Transverse colon (tissue), 4 donors: ENCODE measurements around the gene PDIA5. TPM values are rescaled to one million over a fixed set of nuclear protein-coding genes. Genes with fewer than 3 reads are reported as not detected.

ENCODE experiments used
- DNase-seq: peaks from one replicate; pipeline ENCODE4 v3.0.0-alpha.2; 2019
- H3K27ac ChIP-seq, 4 donors: fragments of 200-600 bp; sonication (generic); 2 replicates each; pipeline ENCODE4 v1.5.1; 2016 to 2018; ENCODE audit warnings: inconsistent platforms in 4 of 4
- H3K27me3 ChIP-seq: fragments of 200-600 bp; sonication (generic); 2 replicates; pipeline ENCODE4 v1.5.1; 2017; ENCODE audit warnings: inconsistent platforms
- H3K36me3 ChIP-seq, 4 donors: fragments of 200-600 bp; sonication (generic); 2 replicates each; pipeline ENCODE4 v1.5.1; 2017 to 2019; ENCODE audit warnings: inconsistent platforms in 4 of 4
- H3K4me1 ChIP-seq, 4 donors: fragments of 200-600 bp; sonication (generic); 2 replicates each; pipeline ENCODE4 v1.5.1; 2017 to 2020; ENCODE audit warnings: inconsistent platforms in 4 of 4
- H3K4me3 ChIP-seq, 4 donors: fragments of 200-600 bp; sonication (generic); 1 replicate in 1 of 4; 2 replicates in 3 of 4; pipeline versions ENCODE4 v1.5.1 to v1.6.1; 2017 to 2019; ENCODE audit warnings: inconsistent platforms in 4 of 4
- H3K9me3 ChIP-seq, 2 donors: fragments of 200-600 bp; sonication (generic); 2 replicates each; pipeline ENCODE4 v1.5.1; 2017 to 2019; ENCODE audit warnings: inconsistent platforms in 2 of 2
- EP300 ChIP-seq: sonication (generic); formaldehyde crosslinking; IDR thresholded peaks from one replicate; pipeline ENCODE4 v1.6.1; 2017; ENCODE audit warnings: antibody characterized with exemption, low read depth
- POLR2A ChIP-seq: fragments of 450-650 bp; IDR thresholded peaks from one replicate; pipeline ENCODE4 v1.6.1; 2016; ENCODE audit warnings: antibody characterized with exemption, mild to moderate bottlenecking, moderate library complexity
- POLR2AphosphoS5 ChIP-seq, 3 donors: sonication (generic); formaldehyde crosslinking; IDR thresholded peaks; one replicate each; pipeline ENCODE4 v1.6.1; 2016; ENCODE audit warnings: antibody characterized with exemption in 3 of 3
- WGBS, 2 donors: methylation state at CpG; one replicate each; pipeline ENCODE4 v1.1.5; 2018; ENCODE audit warnings: low coverage in 1 of 2; 5-methylcytosine and 5-hydroxymethylcytosine counted together
- in situ Hi-C, 4 donors: fragments of 200-750 bp; cut with MboI; loops; one replicate each; pipeline versions ENCODE4 v1.15.0 to v1.15.1; 2017; ENCODE audit warnings: low sequenced_read_pairs in 3 of 4, low pct_ligation_motif_present in 1 of 4, low pct_unique_long_range_greater_than_20kb in 1 of 4
- intact Hi-C: fragments of 100-400 bp; cut with DNase I; formaldehyde crosslinking; loops from one replicate; pipeline ENCODE4 v1.15.1; 2023; ENCODE audit warnings: low total_unique reads
- total RNA-seq, 4 donors: library from RNA; depleted of rRNA; stranded (reverse); fragments of >200 nt; gene quantifications; one replicate each; pipeline ENCODE4 v1.1.0, GENCODE V29; 2016
- TF ChIP-seq, protein P1 (sequence below), 5 experiments: fragments of 200-600 bp in 3 of 5; fragments of 450-650 bp in 2 of 5; sonication (generic) in 3 of 5; IDR thresholded peaks; 1 replicate in 2 of 5; 2 replicates in 3 of 5; pipeline ENCODE4 v1.5.1; 2016 to 2017; ENCODE audit warnings: antibody characterized with exemption in 5 of 5, inconsistent platforms in 3 of 5, mild to moderate bottlenecking in 2 of 5, moderate library complexity in 1 of 5

The PDIA5 gene
- total RNA-seq, 4 donors from 2014 or later = 17.3 to 185 (median 65.1) TPM

DNA sequence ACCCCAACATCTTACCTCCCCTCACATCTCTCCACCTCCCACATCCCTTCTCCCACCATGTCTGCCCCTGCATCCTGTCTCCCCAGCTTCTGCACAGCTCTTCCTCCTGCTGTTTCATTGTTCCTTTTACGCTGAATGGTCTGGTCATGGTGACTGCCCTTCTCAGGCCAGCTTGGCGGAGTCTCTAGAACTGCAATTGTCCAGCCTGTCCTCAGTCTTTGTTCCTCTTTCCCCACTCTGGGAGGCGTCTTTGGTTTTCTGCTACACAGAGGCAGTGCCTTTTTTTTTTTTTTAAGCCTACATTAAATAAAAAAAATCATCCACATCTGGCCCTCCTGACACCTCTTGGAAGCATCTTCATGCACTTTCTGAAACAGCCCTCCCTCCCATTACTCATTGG, 85.9 kb downstream of the PDIA5 start:
- Histone ChIP-seq H3K27me3 (no peaks in the 10 kb centered on the region), H3K4me3 (no peak overlapping the region), H3K36me3 (peaks cover 0 to 14% (median 2%) of the 10 kb centered on the region in 4 donors), H3K9me3 (no peaks in the 10 kb centered on the region), H3K4me1 (no peaks in the 10 kb centered on the region), H3K27ac (no peak overlapping the region)
- TF ChIP-seq POLR2A = no peak
- TF ChIP-seq, protein P1, sequence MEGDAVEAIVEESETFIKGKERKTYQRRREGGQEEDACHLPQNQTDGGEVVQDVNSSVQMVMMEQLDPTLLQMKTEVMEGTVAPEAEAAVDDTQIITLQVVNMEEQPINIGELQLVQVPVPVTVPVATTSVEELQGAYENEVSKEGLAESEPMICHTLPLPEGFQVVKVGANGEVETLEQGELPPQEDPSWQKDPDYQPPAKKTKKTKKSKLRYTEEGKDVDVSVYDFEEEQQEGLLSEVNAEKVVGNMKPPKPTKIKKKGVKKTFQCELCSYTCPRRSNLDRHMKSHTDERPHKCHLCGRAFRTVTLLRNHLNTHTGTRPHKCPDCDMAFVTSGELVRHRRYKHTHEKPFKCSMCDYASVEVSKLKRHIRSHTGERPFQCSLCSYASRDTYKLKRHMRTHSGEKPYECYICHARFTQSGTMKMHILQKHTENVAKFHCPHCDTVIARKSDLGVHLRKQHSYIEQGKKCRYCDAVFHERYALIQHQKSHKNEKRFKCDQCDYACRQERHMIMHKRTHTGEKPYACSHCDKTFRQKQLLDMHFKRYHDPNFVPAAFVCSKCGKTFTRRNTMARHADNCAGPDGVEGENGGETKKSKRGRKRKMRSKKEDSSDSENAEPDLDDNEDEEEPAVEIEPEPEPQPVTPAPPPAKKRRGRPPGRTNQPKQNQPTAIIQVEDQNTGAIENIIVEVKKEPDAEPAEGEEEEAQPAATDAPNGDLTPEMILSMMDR (IDR thresholded peaks at IDR 0.05) = no peak
- no peak for TF ChIP-seq POLR2AphosphoS5 (IDR thresholded peaks at IDR 0.05)
- TF ChIP-seq EP300 = no peak
- 84 to 100% methylated on average over 2 to 3 of the region's 3 CpGs for WGBS, 2 donors
- in situ Hi-C loops = no loop called here
- intact Hi-C loops = no loop called here
- no peak for DNase-seq

DNA sequence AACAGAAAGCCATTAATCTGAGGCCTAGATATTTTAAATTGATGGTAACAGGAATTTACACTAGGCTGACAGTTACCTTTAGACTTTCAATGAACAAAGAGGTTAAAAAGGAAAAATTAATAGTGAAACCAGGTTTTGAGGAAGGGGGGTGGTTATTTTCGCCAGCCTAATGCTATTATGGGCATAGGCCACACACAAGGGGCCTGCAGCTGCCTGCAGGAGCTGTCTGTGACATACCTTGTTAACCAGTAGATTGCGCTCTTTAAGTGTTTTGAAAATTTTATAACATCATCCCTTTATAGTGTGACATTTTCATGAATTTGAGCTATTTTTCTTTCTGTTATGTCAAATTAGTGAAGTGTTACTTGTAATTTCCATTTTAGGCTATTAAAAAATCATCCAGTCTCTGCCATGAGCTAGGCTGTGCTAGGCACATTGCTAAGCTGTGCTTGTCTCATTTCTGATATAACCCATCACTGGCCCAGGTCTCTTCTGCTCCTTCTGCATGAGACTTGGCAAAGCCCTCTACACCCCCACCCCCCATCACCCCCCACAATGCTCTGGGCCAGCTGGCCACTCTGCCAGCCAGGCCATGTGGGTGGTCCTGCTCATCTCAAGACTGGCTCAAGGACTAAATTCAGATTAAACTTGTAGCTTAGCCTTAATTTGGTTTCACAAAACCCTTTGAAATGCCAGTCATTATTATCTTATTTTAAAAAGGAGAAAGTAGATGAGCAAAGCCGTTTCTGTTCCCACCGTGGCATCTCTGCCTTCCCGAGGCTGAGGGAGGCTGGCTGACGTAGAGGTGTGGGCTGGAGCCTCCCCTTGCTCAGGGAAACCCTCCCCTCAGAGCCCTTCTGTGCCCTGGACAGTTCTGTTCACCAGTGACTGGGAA, 86.5 kb downstream of the PDIA5 start:
- peaks cover 0 to 14% (median 0%) of the 10 kb centered on the region in 4 donors for H3K36me3 ChIP-seq
- no peak for DNase-seq
- in situ Hi-C loops = no loop called here
- intact Hi-C loops = no loop called here
- no peaks in the 10 kb centered on the region for H3K27me3 ChIP-seq
- no peak overlapping the region for H3K4me3 ChIP-seq
- H3K27ac ChIP-seq = no peak overlapping the region
- TF ChIP-seq EP300 = no peak
- TF ChIP-seq, protein P1 (IDR thresholded peaks at IDR 0.05) = no peak
- TF ChIP-seq POLR2A = no peak
- H3K9me3 ChIP-seq = no peaks in the 10 kb centered on the region
- WGBS, 2 donors = 77 to 83% methylated on average over 5 to 6 of the region's 6 CpGs
- no peaks in the 10 kb centered on the region for H3K4me1 ChIP-seq

DNA sequence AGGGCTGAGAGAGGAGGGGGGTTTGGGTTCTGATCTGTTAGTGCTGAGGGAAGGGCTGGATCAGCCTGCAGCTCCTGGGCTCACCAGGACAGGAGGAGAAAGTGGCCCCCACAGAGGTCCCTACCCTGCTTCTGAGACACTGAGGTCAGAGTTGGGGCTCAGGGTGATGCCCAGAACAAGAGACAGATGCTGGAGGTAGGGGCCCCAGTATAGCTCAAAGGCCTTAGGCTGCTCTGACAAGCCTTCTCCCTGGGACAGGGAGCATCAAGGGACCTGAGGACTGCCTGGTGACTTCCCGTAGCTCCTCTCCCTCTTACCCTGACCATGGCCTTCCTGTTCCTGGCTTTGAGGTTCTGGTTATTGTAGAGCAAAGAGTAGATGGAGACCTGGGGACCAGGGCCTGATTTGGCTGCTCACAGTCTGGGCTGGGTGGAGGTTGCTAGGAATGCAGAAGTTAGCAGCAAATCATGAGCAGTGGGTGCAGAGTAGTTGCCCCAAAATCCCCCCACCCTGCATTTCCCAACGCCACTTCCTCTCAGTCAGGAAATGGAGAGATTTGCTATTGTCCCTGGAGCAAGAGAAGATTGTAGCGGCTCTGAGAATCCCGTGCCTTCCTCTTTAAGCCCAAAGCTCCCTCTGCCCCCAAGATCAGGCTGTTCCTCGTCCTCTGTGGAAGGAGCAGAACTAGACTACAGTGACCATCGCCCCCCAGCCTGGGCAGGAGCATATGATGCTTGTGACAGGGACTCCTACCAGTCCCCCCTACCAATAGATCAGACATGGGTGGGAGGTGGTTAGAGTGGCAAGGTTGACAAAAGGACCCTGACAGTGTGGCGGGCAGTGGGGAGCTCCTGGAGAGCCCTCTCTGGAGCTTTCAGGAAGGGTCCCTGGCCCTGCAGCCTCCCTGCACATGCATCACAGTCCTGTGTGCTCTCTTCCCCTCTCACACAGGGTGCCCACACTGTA, 87.5 kb downstream of the PDIA5 start:
- intact Hi-C loops (no loop called here), in situ Hi-C loops (no loop called here)
- TF ChIP-seq POLR2AphosphoS5 (IDR thresholded peaks at IDR 0.05) (no peak), EP300 (no peak), POLR2A (no peak)
- TF ChIP-seq, protein P1 (IDR thresholded peaks at IDR 0.05) = no peak
- Histone ChIP-seq H3K27ac (no peak overlapping the region), H3K36me3 (peaks cover 0 to 8% (median 0%) of the 10 kb centered on the region in 4 donors), H3K9me3 (no peaks in the 10 kb centered on the region), H3K4me1 (no peaks in the 10 kb centered on the region), H3K4me3 (no peak overlapping the region), H3K27me3 (no peaks in the 10 kb centered on the region)
- no peak for DNase-seq
- 95% methylated on average over 7 of the region's 7 CpGs; no CpG with 5 or more reads in 1 of the 2 donors for whole genome bisulfite sequencing, 2 donors

DNA sequence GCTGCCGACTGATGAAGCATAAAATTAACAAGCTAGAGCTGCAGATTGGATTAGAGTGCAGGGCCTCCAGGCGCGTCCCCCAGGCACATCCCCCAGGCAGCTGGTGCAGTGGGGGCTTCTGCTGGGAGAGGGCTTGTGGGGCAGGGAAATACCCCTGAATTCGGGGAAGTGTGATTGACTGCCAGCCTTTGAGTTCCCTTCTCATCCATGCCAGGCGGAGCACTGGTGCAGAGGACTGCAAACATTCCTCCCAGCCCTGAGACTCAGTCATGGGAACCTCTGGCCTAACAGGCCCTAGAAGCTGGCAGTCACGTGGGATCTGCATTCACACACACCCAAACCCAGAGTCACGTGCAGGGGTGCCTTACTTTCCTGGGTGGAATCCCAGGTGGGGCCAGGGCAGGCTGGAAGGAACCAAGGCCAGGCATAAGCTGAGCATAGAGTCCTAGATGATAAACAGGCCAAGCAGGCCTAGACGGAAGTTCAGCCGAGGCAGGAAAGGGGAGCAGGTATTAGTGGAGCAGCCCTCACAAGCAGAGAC, 88.7 kb downstream of the PDIA5 start:
- no peak overlapping the region for H3K27ac ChIP-seq
- in situ Hi-C loops = no loop called here
- 87% methylated on average over 7 of the region's 9 CpGs; no CpG with 5 or more reads in 1 of the 2 donors for WGBS, 2 donors
- H3K4me3 ChIP-seq = no peak overlapping the region
- no peak for TF ChIP-seq EP300
- TF ChIP-seq POLR2AphosphoS5 (IDR thresholded peaks at IDR 0.05) = no peak
- no peak for TF ChIP-seq POLR2A
- TF ChIP-seq, protein P1 (IDR thresholded peaks at IDR 0.05) = no peak
- no peaks in the 10 kb centered on the region for H3K9me3 ChIP-seq
- DNase-seq = no peak
- no peaks in the 10 kb centered on the region for H3K36me3 ChIP-seq
- no peaks in the 10 kb centered on the region for H3K4me1 ChIP-seq
- intact Hi-C loops = no loop called here
- no peaks in the 10 kb centered on the region for H3K27me3 ChIP-seq
